H4 (cell line): ENCODE measurements around the gene MAP4K1. TPM values are rescaled to one million over a fixed set of nuclear protein-coding genes. Genes with fewer than 3 reads are reported as not detected.
"Not testable (repeated sequence)": the region's sequence is repeated elsewhere in the genome, so short reads cannot be mapped to it uniquely, and the experiment has no call there.

Source experiments
- DNase-seq: peaks from one replicate; pipeline ENCODE4 v3.0.0-alpha.2; 2015; ENCODE audit warnings: low spot score
- total RNA-seq: library from RNA; depleted of rRNA; stranded (reverse); fragments of >200 nt; shearing (Covaris generic); gene quantifications from 2 replicates; pipeline ENCODE4 v1.2.3, GENCODE V29; 2014

The MAP4K1 gene
- total RNA-seq, 1 experiment from 2014 or later: 0.29 TPM

DNA sequence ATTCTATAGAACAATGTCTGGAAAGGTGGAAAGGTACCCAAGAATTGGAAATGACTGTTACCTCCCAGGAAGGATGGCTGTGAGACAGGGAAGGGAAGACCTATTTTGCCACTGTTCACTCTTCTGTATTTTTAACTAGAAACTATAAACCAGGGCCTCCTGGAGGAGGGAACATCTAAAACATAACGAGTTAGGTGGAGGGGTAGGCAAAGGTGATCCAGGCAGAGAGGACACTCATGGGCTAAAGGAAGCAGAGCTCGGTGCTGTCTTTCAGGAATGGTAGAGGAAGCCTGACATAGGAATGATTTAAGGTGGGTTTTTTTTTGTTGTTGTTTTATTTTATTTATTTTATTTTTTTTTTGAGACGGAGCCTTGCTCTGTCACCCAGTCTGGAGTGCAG is 7.1 kb upstream of the MAP4K1 start:
- DNase-seq: no peak

DNA sequence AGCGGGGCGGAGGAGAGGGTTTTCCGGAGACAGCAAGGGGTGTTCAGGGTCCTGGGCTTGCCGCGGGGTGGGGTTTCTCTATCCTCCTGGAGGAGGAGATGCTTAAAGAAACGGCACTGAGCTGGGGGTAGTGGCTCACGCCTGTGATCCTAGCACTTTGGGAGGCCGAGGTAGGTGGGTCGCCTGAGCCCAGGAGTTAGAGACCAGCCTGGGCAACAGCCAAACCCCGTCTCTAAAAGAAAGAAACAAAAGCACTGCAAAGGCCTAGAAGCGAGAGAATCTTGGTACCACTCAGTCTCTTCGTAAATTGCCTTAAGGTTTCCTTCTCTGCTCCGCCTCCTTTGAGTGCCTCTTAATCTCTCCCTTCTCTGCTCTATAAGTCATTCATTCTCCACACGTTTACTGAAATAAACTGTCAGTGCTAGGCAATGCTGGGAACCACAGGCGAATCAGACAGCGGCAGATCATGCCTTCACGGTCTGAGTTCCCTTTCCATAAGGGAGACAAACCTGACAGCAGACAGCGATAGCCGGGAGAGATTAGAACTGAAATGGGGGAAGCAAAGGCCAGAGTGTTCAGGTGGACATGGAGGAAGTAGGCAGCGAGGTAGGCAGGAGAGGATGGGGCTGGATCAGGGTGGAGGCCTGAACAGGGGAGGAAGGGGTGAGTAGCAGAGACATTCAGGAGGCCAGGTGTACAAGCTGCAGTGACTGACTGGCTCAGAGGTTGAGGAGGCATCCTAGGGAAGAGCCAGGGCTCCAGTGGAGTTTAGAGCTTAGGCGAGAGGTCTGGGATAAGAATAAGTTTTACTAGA is 1.8 kb upstream of the MAP4K1 start:
- DNase-seq: no peak

GRCh38 chr19:38618590-38619360 is 1.0 kb upstream of the MAP4K1 start, which contains the start of gene EIF3K:
Gene EIF3K, plus strand, starts transcription at chr19:38619188. Its CDS starts 81 bp downstream, at chr19:38619269.
- peak; percentile 100 for DNase-seq

DNA sequence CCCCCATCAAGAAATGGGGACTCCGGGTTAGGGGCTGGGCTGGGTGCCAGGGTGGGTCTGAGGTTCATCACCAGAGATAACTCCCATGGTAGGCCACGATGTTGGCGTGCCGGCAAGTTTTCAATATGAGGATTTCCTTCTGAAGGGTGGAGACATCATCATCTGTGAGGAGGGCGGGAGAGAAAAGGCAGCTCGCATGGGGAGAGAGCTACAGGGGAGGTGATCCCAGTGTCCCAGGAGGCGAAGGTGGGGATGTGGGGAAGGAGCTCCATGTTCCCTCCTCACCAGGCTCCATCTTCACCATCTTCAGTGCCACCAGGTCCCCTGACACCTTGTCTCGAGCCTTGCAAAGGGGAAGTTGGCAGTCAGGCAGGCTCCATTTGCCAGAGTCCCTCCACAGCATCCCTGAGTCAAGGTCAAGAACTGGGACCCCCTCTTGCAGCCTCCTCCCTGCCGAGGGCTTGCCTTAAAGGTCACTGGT is 430 bp downstream of the MAP4K1 start:
- DNase-seq: no peak

GRCh38 chr19:38616265-38616664 is 1.5 kb downstream of the MAP4K1 start:
- no peak for DNase-seq

GRCh38 chr19:38615007-38615581 is 2.7 kb downstream of the MAP4K1 start:
- no peak for DNase-seq

- DNase-seq: no peak
These were observed 3.5 kb downstream of the MAP4K1 start for GRCh38 chr19:38614289-38614688.

- no peak for DNase-seq
These were observed 11.6 kb downstream of the MAP4K1 start for GRCh38 chr19:38606131-38606530.

GRCh38 chr19:38602856-38603255 is 14.9 kb downstream of the MAP4K1 start:
- DNase-seq: not testable (repeated sequence)

DNA sequence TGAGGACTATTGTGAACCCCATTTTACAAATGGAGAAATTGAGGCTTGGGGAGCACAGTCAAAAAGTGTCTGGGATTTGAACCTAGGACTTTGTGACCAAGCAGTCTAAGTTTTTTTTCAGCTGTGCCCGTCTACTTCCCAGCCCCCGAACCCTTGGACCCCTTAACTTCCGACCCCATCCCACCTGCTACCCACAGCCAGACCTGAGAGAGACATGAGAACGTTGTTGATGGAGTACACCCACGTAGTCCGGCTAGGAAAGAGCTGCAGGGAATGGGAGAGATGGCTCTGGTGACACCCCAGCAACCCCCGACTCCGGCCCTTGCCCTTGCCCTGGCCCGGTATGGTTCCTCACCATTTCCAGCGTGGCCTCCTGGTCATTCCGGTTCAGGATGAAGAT is 18.0 kb downstream of the MAP4K1 start:
- DNase-seq: no peak

- DNase-seq: no peak
These were observed 20.7 kb downstream of the MAP4K1 start for GRCh38 chr19:38597075-38597474.

DNA sequence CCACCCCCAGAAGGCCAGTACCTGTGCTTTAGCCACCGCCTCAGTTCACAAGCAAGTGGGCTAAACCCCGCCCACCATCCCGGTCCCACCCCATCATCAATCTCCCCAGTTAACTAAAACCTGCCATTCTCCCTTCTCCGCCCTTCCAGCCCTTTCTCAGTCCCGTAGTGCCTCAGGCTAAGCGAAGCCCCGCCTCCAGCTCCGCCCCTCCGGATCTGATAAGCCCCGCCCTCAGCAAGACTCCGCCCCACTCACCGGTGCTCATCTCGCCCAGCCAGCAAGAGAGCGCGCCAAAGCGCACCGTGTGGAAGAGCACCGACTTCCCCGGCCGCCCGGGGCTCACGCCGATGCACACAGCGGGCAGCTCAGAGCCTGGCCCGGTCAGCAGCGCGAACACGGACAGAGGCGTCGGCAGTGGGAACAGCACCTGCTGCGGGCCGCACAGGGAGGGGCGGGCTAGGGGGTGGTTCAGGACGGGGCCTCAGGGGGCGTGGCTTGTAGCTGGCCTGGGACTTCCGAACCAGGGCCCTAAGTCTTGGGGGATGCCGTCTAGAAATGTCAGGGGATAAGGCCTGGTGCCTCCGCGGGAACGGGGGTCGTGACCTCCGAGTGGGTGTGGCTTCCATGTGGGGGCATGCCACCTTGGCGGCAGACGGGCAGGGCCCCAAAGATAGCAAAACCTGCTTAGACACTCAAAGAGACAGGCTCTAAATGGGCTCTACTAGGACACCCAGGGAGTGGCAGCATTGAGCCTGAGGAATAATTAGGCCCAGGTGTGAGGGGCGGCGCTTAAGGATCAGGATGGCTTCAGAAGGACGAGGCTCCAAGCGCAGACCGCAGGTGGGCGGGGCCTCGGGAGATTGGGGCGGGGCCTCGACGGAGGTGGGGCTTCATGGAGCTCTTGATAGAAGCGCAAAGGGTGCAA is 21.4 kb downstream of the MAP4K1 start:
- no peak for DNase-seq

GRCh38 chr19:38592940-38593339 is 24.8 kb downstream of the MAP4K1 start:
- DNase-seq: no peak

- DNase-seq: no peak
These were observed 29.7 kb downstream of the MAP4K1 start for GRCh38 chr19:38588041-38588440.

- no peak for DNase-seq
These were observed 30.2 kb downstream of the MAP4K1 start for GRCh38 chr19:38587562-38587961.

GRCh38 chr19:38583985-38584305 is 33.8 kb downstream of the MAP4K1 start:
- no peak for DNase-seq

DNA sequence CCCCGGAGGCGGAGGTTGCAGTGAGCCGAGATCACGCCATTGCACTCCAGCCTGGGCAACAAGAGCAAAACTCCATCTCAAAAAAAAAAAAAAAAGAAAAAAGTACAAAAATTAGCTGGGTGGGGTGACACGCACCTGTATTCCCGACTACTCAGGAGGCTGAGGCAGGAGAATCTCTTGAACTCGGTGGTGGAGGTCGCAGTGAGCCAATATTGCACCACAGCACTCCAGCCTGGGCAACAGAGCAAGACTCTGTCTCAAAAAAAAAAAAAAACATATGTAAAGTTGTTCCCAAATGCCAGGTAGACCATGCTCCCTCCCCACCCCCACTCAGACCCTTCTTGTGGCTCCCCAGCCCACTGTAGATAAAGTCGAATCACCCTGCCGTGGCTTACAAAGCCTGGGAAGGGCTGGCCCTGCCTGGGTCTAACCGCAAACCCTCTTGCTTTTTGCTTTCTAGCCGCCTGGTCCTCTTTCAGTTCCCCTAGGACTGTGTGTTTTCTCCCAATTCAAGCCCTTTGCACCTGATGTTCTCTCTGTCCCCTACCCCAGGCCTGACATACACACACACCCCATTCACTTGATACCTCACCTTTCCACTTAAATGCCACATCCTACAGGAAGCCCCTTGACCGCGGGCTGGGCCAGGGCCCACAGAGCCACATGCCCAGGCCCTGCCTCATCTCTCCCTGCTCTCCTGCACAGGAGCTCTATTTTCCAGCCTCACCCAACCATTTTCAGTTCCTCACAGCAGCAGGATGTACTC is 34.4 kb downstream of the MAP4K1 start:
- DNase-seq: no peak

DNA sequence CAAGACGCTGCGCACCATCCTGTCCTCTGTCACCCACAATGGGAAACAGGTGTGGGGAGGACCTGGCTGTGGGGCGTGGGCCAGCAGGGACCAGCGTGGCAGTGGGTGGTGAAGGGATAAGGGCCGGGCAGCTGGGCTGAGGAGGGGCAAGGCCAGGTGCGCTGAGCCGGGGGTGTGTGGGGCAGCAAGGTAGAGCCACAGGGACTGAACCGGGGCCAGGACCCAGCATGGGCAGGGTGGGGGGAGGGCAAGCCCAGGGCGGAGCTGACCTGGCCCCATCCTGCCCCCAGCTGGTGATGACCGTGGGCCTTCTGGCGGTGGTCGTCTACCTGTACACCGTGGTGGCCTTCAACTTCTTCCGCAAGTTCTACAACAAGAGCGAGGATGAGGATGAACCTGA is 37.7 kb downstream of the MAP4K1 start:
- no peak for DNase-seq

- peak; percentile 79 for DNase-seq
These were observed 38.4 kb downstream of the MAP4K1 start for GRCh38 chr19:38579304-38579703.

GRCh38 chr19:38577826-38578225 is 39.9 kb downstream of the MAP4K1 start:
- no peak for DNase-seq

DNA sequence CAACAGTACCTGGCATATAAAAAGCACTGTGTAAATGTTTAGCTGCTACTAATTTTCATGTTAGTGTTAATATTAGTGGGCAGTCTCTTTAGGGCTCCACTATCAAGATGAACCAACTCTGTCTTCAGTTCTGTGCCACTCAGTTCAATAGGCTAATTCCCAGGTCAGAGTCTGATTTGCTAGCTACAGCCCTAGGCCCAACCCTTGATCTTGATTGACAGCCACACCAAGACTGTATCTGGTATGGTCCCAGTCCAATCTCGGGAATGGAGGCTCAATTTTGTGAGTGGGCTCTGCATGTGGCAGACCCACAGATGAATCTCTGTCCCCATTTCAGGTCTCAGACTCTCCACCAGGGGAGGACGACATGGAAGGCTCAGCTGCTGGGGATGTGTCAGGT is 46.1 kb downstream of the MAP4K1 start:
- no peak for DNase-seq
